Measurements from ENCODE around the gene MYRIP.

- TF ChIP-seq, protein P1, sequence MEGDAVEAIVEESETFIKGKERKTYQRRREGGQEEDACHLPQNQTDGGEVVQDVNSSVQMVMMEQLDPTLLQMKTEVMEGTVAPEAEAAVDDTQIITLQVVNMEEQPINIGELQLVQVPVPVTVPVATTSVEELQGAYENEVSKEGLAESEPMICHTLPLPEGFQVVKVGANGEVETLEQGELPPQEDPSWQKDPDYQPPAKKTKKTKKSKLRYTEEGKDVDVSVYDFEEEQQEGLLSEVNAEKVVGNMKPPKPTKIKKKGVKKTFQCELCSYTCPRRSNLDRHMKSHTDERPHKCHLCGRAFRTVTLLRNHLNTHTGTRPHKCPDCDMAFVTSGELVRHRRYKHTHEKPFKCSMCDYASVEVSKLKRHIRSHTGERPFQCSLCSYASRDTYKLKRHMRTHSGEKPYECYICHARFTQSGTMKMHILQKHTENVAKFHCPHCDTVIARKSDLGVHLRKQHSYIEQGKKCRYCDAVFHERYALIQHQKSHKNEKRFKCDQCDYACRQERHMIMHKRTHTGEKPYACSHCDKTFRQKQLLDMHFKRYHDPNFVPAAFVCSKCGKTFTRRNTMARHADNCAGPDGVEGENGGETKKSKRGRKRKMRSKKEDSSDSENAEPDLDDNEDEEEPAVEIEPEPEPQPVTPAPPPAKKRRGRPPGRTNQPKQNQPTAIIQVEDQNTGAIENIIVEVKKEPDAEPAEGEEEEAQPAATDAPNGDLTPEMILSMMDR (IDR thresholded peaks at IDR 0.05) = no peak
- no peak for TF ChIP-seq POLR2A (IDR thresholded peaks at IDR 0.05)
Observed at GRCh38 chr3:40019376-40019775, 210.0 kb downstream of the MYRIP start.

Measured in testis (tissue), 2 donors.